ENCODE measurements around the gene HSBP1. TPM values are rescaled to one million over a fixed set of nuclear protein-coding genes. Genes with fewer than 3 reads are reported as not detected.
A peak's percentile ranks its signal among the peaks of the same experiment; 100 is the strongest.

The HSBP1 gene
- total and polyA plus RNA-seq, 9 of the 15 experiments (the other 6 are each of a cell fraction or from before 2014, with no cell fraction given), result 84.9 to 677 (median 204) TPM

DNA sequence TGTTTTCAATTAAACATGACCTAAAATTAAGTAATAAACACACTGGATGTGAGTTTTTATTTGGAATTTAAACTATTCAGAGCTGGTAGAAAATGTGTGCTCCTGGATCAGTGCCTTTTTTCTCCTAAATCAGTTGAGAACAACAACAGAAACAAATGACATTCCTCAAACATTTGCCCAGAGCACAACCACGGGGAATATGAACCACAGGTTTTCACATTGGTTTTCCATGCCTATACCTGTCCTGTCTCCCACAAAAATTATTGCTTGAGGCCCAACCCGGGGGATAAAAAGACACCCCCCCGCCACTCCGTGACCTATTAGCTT is 6.8 kb downstream of the HSBP1 start (continued):
- TF ChIP-seq SRSF3 (IDR thresholded peaks at IDR 0.05; ENCODE audit: insufficient read depth, low read length), result no peak

DNA sequence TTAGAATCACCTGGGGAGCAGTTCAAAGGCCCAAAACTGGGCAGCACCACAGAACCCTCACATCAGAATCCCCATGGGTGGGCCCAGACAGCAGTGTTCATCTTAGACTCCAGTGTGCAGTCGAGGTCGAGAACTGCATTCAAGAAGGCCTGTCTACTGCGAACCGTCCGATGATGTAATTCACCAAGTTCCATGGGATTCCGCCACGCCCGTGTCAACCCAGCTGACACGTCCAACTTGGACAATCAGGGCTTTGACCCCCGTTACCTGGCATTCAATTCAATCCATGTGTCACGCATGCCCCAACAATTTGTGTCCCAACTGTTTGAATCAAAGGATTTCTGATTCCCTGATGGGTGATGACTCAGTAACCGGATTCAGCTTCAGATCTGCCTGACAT is 9.2 kb downstream of the HSBP1 start:
- no peak overlapping the region for H2AFZ ChIP-seq (ENCODE audit: low read depth, low read length)
- CTCF ChIA-PET (ENCODE audit: low intra/inter-chr PET ratio), result no interaction called here
- H3K36me3 ChIP-seq (ENCODE audit: control insufficient read depth, insufficient read depth, low read length), result peaks cover 6% of the 10 kb centered on the region; the same call in 1 of the 3 replicates
- no peak overlapping the region for H3K4me3 ChIP-seq
- ATAC-seq (no peak), DNase-seq (ENCODE audit: extremely low read depth in 1 of 4, low spot score in 3 of 4) (no peak), FAIRE-seq (no peak)
- no peaks in the 10 kb centered on the region for H3K9me1 ChIP-seq (ENCODE audit: control insufficient read depth, insufficient read depth, low read length)
- in situ Hi-C loops (cut with MboI) (no loop called here), intact Hi-C loops (cut with micrococcal nuclease) (no loop called here)
- H3K27me3 ChIP-seq (ENCODE audit: control insufficient read depth in 2 of 2, insufficient read depth in 2 of 2, low read length in 2 of 2), result peaks cover 46 to 58% of the 10 kb centered on the region in 2 experiments
- POLR2A ChIA-PET, result interaction anchor here (1.0 kb wide), 1 partner anchor 9 kb away, joined by 3 read pairs; the partner anchor contains the start of gene HSBP1
- no peak overlapping the region for H3K9ac ChIP-seq (ENCODE audit: insufficient read depth in 1 of 2, low read depth in 2 of 2, low read length in 2 of 2)
- H3K4me2 ChIP-seq (ENCODE audit: insufficient read depth, low read length), result no peak overlapping the region
- no peaks in the 10 kb centered on the region for H3K79me2 ChIP-seq (ENCODE audit: control insufficient read depth, insufficient read depth, low read length)
- TF ChIP-seq PHF20 (IDR thresholded peaks at IDR 0.05; ENCODE audit: partially characterized antibody) (no peak), MIER1 (IDR thresholded peaks at IDR 0.05; ENCODE audit: low read depth) (no peak), SAFB2 (IDR thresholded peaks at IDR 0.05; ENCODE audit: borderline replicate concordance, low read depth, low read length, severe bottlenecking) (no peak), CBX3 (IDR thresholded peaks at IDR 0.05; ENCODE audit: borderline replicate concordance in 1 of 2, low read length in 2 of 2) (no peak)
- TF ChIP-seq, protein P1, sequence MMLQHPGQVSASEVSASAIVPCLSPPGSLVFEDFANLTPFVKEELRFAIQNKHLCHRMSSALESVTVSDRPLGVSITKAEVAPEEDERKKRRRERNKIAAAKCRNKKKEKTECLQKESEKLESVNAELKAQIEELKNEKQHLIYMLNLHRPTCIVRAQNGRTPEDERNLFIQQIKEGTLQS (IDR thresholded peaks at IDR 0.05), result peak; percentile 57
- TF ChIP-seq, protein P1 (CRISPR knock-in tag; conservative IDR thresholded peaks at IDR 0.05), result no peak
- no peaks in the 10 kb centered on the region for H3K9me3 ChIP-seq (replicated peaks; ENCODE audit: control insufficient read depth, insufficient read depth, low read depth, low read length)
- no peak overlapping the region for H3K27ac ChIP-seq (ENCODE audit: extremely low read depth, low read depth, low read length)
- H3K4me1 ChIP-seq (replicated peaks in 1 of 2; ENCODE audit: control insufficient read depth in 2 of 2, insufficient read depth in 2 of 2, low read length in 2 of 2), result no peaks in the 10 kb centered on the region; a peak in 1 of 5 replicates
- no TSS peak for BruUV-seq (replicated peaks)
- 15% methylated on average over 12 of the region's 12 CpGs for WGBS (ENCODE audit: insufficient coverage, low coverage, missing lambda C conversion rate)
- no peaks in the 10 kb centered on the region for H4K20me1 ChIP-seq (replicated peaks; ENCODE audit: control insufficient read depth, insufficient read depth, low read length)

All from K562 (cell line).